Brain microvascular endothelial cell (primary cell): Measurements from ENCODE around the gene RASSF3.

ENCODE experiments used
- DNase-seq: peaks from one replicate; pipeline ENCODE4 v3.0.0-alpha.2; 2020
- H3K27ac ChIP-seq: fragments of 250-450 bp; sonication (Bioruptor Pico); 2 replicates; pipeline ENCODE4 v1.5.1; 2020; ENCODE audit warnings: mild to moderate bottlenecking, moderate library complexity
- H3K27me3 ChIP-seq: fragments of 250-450 bp; sonication (Bioruptor Pico); replicated peaks from 2 replicates; pipeline ENCODE4 v1.5.1; 2020; ENCODE audit warnings: mild to moderate bottlenecking
- H3K36me3 ChIP-seq: fragments of 250-450 bp; sonication (Bioruptor Pico); replicated peaks from 2 replicates; pipeline ENCODE4 v1.5.1; 2020; ENCODE audit warnings: mild to moderate bottlenecking
- H3K4me3 ChIP-seq: 2 replicates; pipeline ENCODE4 v1.5.1; 2011; ENCODE audit warnings: low read depth, mild to moderate bottlenecking, control low read depth, low read length, moderate library complexity
- in situ Hi-C: cut with HindIII; loops from 2 replicates; pipeline ENCODE4 v1.10.0; 2017; ENCODE audit warnings: low sequenced_read_pairs, low pct_ligation_motif_present
- TF ChIP-seq, protein P1 (sequence below): IDR thresholded peaks from 2 replicates; pipeline ENCODE4 v1.5.1; 2011; ENCODE audit warnings: low read depth, mild to moderate bottlenecking, moderate library complexity, low read length, control low read depth, inconsistent platforms; ENCODE audit errors: missing control alignments

The RASSF3 gene

GRCh38 chr12:64714551-64714968 lies 104.3 kb downstream of the RASSF3 start:
- Histone ChIP-seq H3K27me3 (no peaks in the 10 kb centered on the region), H3K4me3 (no peak overlapping the region), H3K27ac (no peak overlapping the region), H3K36me3 (peaks cover 16% of the 10 kb centered on the region)
- TF ChIP-seq, protein P1, sequence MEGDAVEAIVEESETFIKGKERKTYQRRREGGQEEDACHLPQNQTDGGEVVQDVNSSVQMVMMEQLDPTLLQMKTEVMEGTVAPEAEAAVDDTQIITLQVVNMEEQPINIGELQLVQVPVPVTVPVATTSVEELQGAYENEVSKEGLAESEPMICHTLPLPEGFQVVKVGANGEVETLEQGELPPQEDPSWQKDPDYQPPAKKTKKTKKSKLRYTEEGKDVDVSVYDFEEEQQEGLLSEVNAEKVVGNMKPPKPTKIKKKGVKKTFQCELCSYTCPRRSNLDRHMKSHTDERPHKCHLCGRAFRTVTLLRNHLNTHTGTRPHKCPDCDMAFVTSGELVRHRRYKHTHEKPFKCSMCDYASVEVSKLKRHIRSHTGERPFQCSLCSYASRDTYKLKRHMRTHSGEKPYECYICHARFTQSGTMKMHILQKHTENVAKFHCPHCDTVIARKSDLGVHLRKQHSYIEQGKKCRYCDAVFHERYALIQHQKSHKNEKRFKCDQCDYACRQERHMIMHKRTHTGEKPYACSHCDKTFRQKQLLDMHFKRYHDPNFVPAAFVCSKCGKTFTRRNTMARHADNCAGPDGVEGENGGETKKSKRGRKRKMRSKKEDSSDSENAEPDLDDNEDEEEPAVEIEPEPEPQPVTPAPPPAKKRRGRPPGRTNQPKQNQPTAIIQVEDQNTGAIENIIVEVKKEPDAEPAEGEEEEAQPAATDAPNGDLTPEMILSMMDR = no peak
- in situ Hi-C loops = no loop called here
- no peak for DNase-seq

- TF ChIP-seq, protein P1 = no peak
- Histone ChIP-seq H3K27me3 (no peaks in the 10 kb centered on the region), H3K27ac (no peak overlapping the region), H3K4me3 (no peak overlapping the region), H3K36me3 (peaks cover 28% of the 10 kb centered on the region)
- DNase-seq = no peak
- in situ Hi-C loops = no loop called here
Observed at GRCh38 chr12:64716371-64716770, 106.1 kb downstream of the RASSF3 start.

- TF ChIP-seq, protein P1 = no peak
- H3K27me3 ChIP-seq = no peaks in the 10 kb centered on the region
- H3K27ac ChIP-seq = no peak overlapping the region
- H3K36me3 ChIP-seq = peaks cover 32% of the 10 kb centered on the region
- no peak overlapping the region for H3K4me3 ChIP-seq
- no peak for DNase-seq
- in situ Hi-C loops = no loop called here
Observed at GRCh38 chr12:64716839-64717455, 106.7 kb downstream of the RASSF3 start.

- DNase-seq = no peak
- Histone ChIP-seq H3K27me3 (no peaks in the 10 kb centered on the region), H3K4me3 (no peak overlapping the region), H3K36me3 (peaks cover 42% of the 10 kb centered on the region), H3K27ac (no peak overlapping the region)
- TF ChIP-seq, protein P1 = no peak
- in situ Hi-C loops = no loop called here
Observed at GRCh38 chr12:64718649-64719048, 108.4 kb downstream of the RASSF3 start.

- TF ChIP-seq, protein P1 = no peak
Observed at GRCh38 chr12:64720884-64721283, 110.6 kb downstream of the RASSF3 start.

GRCh38 chr12:64722835-64723234 lies 112.5 kb downstream of the RASSF3 start:
- Histone ChIP-seq H3K27me3 (no peaks in the 10 kb centered on the region), H3K4me3 (no peak overlapping the region), H3K36me3 (peaks cover 32% of the 10 kb centered on the region), H3K27ac (no peak overlapping the region)
- TF ChIP-seq, protein P1 = no peak
- DNase-seq = no peak
- in situ Hi-C loops = no loop called here

More at GRCh38 chr12:64720884-64721283, 110.6 kb downstream of the RASSF3 start:
- Histone ChIP-seq H3K27me3 (no peaks in the 10 kb centered on the region), H3K36me3 (peaks cover 38% of the 10 kb centered on the region), H3K27ac (no peak overlapping the region), H3K4me3 (no peak overlapping the region)
- in situ Hi-C loops = no loop called here
- no peak for DNase-seq
